HepG2 (cell line): ENCODE measurements around the gene UCK2. TPM values are rescaled to one million over a fixed set of nuclear protein-coding genes. Genes with fewer than 3 reads are reported as not detected.

Source experiments
- ATAC-seq: fragments of 200-7000 bp; cut with Tn5 transposase; 3 replicates; pipeline ENCODE4 v1.9.1; 2020; ENCODE audit warnings: mild to moderate bottlenecking, moderate library complexity
- BruUV-seq: library from RNA; stranded (reverse); fragments of 400-500 nt; replicated peaks from 2 replicates; lab custom pipeline; 2021; lab: Mats Ljungman, UMichigan
- CTCF ChIA-PET: fragments of 300-600 bp; formaldehyde crosslinking; extraction: SDS; loops from one replicate; lab custom pipeline; 2021; ENCODE audit warnings: low total read pairs, inconsistent platforms, low intra/inter-chr PET ratio; lab: Yijun Ruan, JAX
- POLR2A ChIA-PET: fragments of 350-600 bp; sonication (Branson Sonifier 250); formaldehyde crosslinking; loops from one replicate; lab custom pipeline; 2020; ENCODE audit warnings: antibody characterized with exemption, inconsistent platforms; lab: Yijun Ruan, JAX
- DNase-seq: peaks from one replicate; pipeline ENCODE4 v3.0.0-alpha.2; 2015; ENCODE audit warnings: low spot score
- FAIRE-seq: peaks from 3 replicates; lab custom pipeline; 2011; peaks lifted over from hg19 to GRCh38; lab: Jason Lieb, UNC
- H2AFZ ChIP-seq: one replicate; pipeline ENCODE4 v1.6.1; 2011; ENCODE audit warnings: low read length, inconsistent platforms
- H3K27ac ChIP-seq: fragments of 300-600 bp; 3 replicates; pipeline ENCODE4 v1.8.0; 2011; ENCODE audit warnings: mixed run types, mild to moderate bottlenecking, mixed read lengths, low read length, inconsistent platforms; ENCODE audit not compliant: insufficient read depth; ENCODE audit errors: extremely low read length
- H3K27me3 ChIP-seq, 2 experiments: fragments of 200-600 bp in 1 of 2; 2 replicates in 1 of 2; 3 replicates in 1 of 2; pipeline versions ENCODE4 v1.6.0 to v1.8.0; 2011; ENCODE audit warnings: low read length in 2 of 2, mild to moderate bottlenecking in 2 of 2, moderate library complexity in 2 of 2, inconsistent platforms in 1 of 2; ENCODE audit not compliant: insufficient read depth in 2 of 2, control insufficient read depth in 1 of 2
- H3K36me3 ChIP-seq, 2 experiments: fragments of 200-600 bp in 1 of 2; replicated peaks in 1 of 2; 2 replicates in 1 of 2; 3 replicates in 1 of 2; pipeline versions ENCODE4 v1.5.1 to v1.8.0; 2011; ENCODE audit warnings: low read length in 2 of 2, inconsistent platforms in 1 of 2; ENCODE audit not compliant: insufficient read depth in 2 of 2, control insufficient read depth in 1 of 2
- H3K4me1 ChIP-seq: 2 replicates; pipeline ENCODE4 v1.5.1; 2012; ENCODE audit warnings: low read length, inconsistent platforms; ENCODE audit not compliant: insufficient read depth
- H3K4me2 ChIP-seq: 2 replicates; pipeline ENCODE4 v1.6.0; 2011; ENCODE audit warnings: low read depth, low read length, inconsistent platforms
- H3K4me3 ChIP-seq, 3 experiments: fragments of 200-600 bp in 1 of 3; sonication (generic), shearing (Covaris generic) in 1 of 3; replicated peaks in 1 of 3; 2 replicates each; pipeline ENCODE4 v1.5.1; 2011 to 2016; ENCODE audit warnings: low read length in 3 of 3, inconsistent platforms in 2 of 3, low read depth in 2 of 3, mild to moderate bottlenecking in 2 of 3, control low read depth in 1 of 3, mixed read lengths in 1 of 3; ENCODE audit not compliant: insufficient read depth in 1 of 3
- H3K79me2 ChIP-seq: one replicate; pipeline ENCODE4 v1.6.1; 2011; ENCODE audit warnings: low read length, inconsistent platforms; ENCODE audit not compliant: insufficient read depth
- H3K9ac ChIP-seq: 2 replicates; pipeline ENCODE4 v1.6.0; 2011; ENCODE audit warnings: mild to moderate bottlenecking, low read depth, low read length, inconsistent platforms; ENCODE audit not compliant: insufficient read depth
- H3K9me3 ChIP-seq: 2 replicates; pipeline ENCODE4 v1.5.1; 2012; ENCODE audit warnings: mild to moderate bottlenecking, low read length
- H4K20me1 ChIP-seq: 2 replicates; pipeline ENCODE4 v1.6.0; 2011; ENCODE audit warnings: inconsistent platforms, mild to moderate bottlenecking, low read length, moderate library complexity; ENCODE audit not compliant: insufficient read depth
- SIX4 ChIP-seq: sonication (generic); formaldehyde crosslinking; IDR thresholded peaks from 2 replicates; pipeline ENCODE4 v1.4.0; 2020; ENCODE audit warnings: missing genetic modification reagents
- ZFP36L1 ChIP-seq: sonication (generic); formaldehyde crosslinking; IDR thresholded peaks from 2 replicates; pipeline ENCODE4 v1.8.0; 2022; ENCODE audit warnings: mild to moderate bottlenecking, missing genetic modification reagents, moderate library complexity
- ZNF263 ChIP-seq: sonication (generic); formaldehyde crosslinking; IDR thresholded peaks from 2 replicates; pipeline ENCODE4 v1.4.0; 2020; ENCODE audit warnings: missing genetic modification reagents
- WGBS: methylation state at CpG from one replicate; pipeline ENCODE4 v1.1.6; 2017; ENCODE audit warnings: low lambda C conversion rate; 5-methylcytosine and 5-hydroxymethylcytosine counted together
- in situ Hi-C: cut with HindIII; loops from 2 replicates; pipeline ENCODE4 v1.10.0; 2017; ENCODE audit warnings: low pct_unique_long_range_greater_than_20kb; ENCODE audit not compliant: extremely low pct_ligation_motif_present
- intact Hi-C: fragments of 100-400 bp; cut with micrococcal nuclease; formaldehyde crosslinking; loops from one replicate; pipeline ENCODE4 v1.10.0; 2022; ENCODE audit not compliant: unreplicated experiment
- polyA plus RNA-seq, 8 experiments: library from polyadenylated mRNA; depleted of rRNA in 3 of 8; stranded (reverse) in 7 of 8; unstranded in 1 of 8; fragments of >200 nt; fragmentation: Illumina TruSeq in 4 of 8; extraction: Trizol in 4 of 8; gene quantifications; 2 replicates each; pipeline versions ENCODE4 v1.2.1 to v1.2.3, GENCODE V29; 2011 to 2016; ENCODE audit warnings: low read depth in 4 of 8, missing spikeins in 1 of 8, mixed read lengths in 1 of 8; ENCODE audit not compliant: insufficient read depth in 1 of 8
- total RNA-seq, 5 experiments: library from RNA; depleted of rRNA; stranded (reverse); fragments of >200 nt; fragmentation: Illumina TruSeq; extraction: Trizol; gene quantifications; 2 replicates each; pipeline ENCODE4 v1.2.3, GENCODE V29; 2016; ENCODE audit warnings: low read depth in 1 of 5
- TF ChIP-seq, protein P1 (sequence below): IDR thresholded peaks from 2 replicates; pipeline ENCODE4 v1.4.0; 2020; ENCODE audit warnings: mild to moderate bottlenecking, missing genetic modification reagents
- TF ChIP-seq, protein P2 (sequence below): sonication (generic); formaldehyde crosslinking; IDR thresholded peaks from 2 replicates; pipeline ENCODE4 v1.9.0; 2021; ENCODE audit warnings: missing genetic modification reagents, mild to moderate bottlenecking, borderline replicate concordance
- TF ChIP-seq, protein P3 (sequence below): sonication (generic); formaldehyde crosslinking; IDR thresholded peaks from 2 replicates; pipeline ENCODE4 v1.5.0; 2020; ENCODE audit warnings: mild to moderate bottlenecking, missing genetic modification reagents
- TF ChIP-seq, protein P4 (sequence below): sonication (generic); formaldehyde crosslinking; IDR thresholded peaks from 2 replicates; pipeline ENCODE4 v1.5.1; 2020; ENCODE audit warnings: mild to moderate bottlenecking, missing genetic modification reagents, borderline replicate concordance

UCK2 gene
- total and polyA plus RNA-seq, 2 of the 13 experiments (the other 11 are each of a cell fraction or from before 2014, with no cell fraction given): 64.3 to 78.0 TPM

DNA sequence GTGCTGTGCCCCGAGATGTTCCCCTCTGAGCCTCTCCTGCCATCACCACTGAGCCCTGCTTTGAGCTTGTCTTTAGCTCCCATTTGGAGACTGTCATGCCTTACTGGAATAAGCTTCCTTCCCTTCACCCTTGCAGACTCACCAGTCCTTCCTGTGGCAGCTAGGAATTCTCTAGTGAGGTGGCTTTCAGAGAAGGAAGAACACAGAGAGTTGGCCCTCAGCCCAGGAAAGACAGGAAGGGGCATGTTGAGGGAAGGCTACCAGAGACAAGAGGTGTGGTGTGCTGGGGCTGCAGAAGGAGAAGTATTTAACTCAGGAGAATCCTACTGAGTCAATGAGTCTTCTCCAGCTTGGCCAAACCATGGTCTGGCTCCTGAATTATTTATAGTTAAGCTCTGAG lies 76.3 kb downstream of the UCK2 start (continued):
- TF ChIP-seq, protein P1, sequence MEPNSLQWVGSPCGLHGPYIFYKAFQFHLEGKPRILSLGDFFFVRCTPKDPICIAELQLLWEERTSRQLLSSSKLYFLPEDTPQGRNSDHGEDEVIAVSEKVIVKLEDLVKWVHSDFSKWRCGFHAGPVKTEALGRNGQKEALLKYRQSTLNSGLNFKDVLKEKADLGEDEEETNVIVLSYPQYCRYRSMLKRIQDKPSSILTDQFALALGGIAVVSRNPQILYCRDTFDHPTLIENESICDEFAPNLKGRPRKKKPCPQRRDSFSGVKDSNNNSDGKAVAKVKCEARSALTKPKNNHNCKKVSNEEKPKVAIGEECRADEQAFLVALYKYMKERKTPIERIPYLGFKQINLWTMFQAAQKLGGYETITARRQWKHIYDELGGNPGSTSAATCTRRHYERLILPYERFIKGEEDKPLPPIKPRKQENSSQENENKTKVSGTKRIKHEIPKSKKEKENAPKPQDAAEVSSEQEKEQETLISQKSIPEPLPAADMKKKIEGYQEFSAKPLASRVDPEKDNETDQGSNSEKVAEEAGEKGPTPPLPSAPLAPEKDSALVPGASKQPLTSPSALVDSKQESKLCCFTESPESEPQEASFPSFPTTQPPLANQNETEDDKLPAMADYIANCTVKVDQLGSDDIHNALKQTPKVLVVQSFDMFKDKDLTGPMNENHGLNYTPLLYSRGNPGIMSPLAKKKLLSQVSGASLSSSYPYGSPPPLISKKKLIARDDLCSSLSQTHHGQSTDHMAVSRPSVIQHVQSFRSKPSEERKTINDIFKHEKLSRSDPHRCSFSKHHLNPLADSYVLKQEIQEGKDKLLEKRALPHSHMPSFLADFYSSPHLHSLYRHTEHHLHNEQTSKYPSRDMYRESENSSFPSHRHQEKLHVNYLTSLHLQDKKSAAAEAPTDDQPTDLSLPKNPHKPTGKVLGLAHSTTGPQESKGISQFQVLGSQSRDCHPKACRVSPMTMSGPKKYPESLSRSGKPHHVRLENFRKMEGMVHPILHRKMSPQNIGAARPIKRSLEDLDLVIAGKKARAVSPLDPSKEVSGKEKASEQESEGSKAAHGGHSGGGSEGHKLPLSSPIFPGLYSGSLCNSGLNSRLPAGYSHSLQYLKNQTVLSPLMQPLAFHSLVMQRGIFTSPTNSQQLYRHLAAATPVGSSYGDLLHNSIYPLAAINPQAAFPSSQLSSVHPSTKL (CRISPR knock-in tag): no peak

DNA sequence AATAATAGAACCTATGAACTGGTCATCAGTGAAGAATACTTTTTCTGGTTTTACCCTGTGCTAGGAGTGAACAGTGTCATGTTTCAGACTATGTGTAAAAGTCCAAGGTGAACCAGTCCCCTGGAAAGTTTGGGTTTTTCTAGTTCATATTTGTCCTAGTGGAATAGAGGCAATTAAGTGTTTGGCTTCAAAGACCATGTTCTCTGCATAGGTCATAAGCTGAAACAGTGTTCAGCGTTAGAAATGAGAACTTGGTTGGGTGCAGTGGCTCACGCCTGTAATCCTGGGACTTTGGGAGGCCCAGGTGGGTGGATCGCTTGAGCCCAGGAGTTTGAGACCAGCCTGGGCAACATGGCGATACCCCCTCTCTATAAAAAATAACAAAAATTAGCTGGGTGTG lies 77.5 kb downstream of the UCK2 start:
- POLR2A ChIA-PET: interaction anchor here (1.5 kb wide), 1 partner anchor 76 kb away, joined by 4 read pairs; no protein-coding TSS in a partner anchor
- Histone ChIP-seq H4K20me1 (no peaks in the 10 kb centered on the region), H3K4me1 (peaks cover 82% of the 10 kb centered on the region), H3K4me3 (no peak overlapping the region), H3K36me3 (peaks cover 19 to 62% of the 10 kb centered on the region in 2 experiments), H3K9ac (no peak overlapping the region), H2AFZ (no peak overlapping the region), H3K27me3 (no peaks in the 10 kb centered on the region), H3K4me2 (peak overlapping the region; percentile 9), H3K27ac (peak overlapping the region; percentile 84), H3K79me2 (peaks cover 3% of the 10 kb centered on the region), H3K9me3 (no peaks in the 10 kb centered on the region)
- CTCF ChIA-PET: no interaction called here
- peak; percentile 74 for FAIRE-seq
- intact Hi-C loops (no loop called here), in situ Hi-C loops (loop anchor here (5.0 to 25.0 kb wide), 2 partner anchors 78 to 493 kb away; partner anchors contain the start of gene UCK2)
- WGBS: 56% methylated on average over 4 of the region's 4 CpGs
- no TSS peak for BruUV-seq
- DNase-seq: peak; percentile 72
- ATAC-seq: peak; percentile 81
- TF ChIP-seq ZFP36L1 (0 out of 2 replicates have a peak, but pooled peaks have one; percentile 26), SIX4 (CRISPR knock-in tag) (peak; percentile 94), ZNF263 (CRISPR knock-in tag) (0 out of 2 replicates have a peak, but pooled peaks have one; percentile 19)
- TF ChIP-seq, protein P2, sequence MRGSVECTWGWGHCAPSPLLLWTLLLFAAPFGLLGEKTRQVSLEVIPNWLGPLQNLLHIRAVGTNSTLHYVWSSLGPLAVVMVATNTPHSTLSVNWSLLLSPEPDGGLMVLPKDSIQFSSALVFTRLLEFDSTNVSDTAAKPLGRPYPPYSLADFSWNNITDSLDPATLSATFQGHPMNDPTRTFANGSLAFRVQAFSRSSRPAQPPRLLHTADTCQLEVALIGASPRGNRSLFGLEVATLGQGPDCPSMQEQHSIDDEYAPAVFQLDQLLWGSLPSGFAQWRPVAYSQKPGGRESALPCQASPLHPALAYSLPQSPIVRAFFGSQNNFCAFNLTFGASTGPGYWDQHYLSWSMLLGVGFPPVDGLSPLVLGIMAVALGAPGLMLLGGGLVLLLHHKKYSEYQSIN: no peak
- TF ChIP-seq, protein P3, sequence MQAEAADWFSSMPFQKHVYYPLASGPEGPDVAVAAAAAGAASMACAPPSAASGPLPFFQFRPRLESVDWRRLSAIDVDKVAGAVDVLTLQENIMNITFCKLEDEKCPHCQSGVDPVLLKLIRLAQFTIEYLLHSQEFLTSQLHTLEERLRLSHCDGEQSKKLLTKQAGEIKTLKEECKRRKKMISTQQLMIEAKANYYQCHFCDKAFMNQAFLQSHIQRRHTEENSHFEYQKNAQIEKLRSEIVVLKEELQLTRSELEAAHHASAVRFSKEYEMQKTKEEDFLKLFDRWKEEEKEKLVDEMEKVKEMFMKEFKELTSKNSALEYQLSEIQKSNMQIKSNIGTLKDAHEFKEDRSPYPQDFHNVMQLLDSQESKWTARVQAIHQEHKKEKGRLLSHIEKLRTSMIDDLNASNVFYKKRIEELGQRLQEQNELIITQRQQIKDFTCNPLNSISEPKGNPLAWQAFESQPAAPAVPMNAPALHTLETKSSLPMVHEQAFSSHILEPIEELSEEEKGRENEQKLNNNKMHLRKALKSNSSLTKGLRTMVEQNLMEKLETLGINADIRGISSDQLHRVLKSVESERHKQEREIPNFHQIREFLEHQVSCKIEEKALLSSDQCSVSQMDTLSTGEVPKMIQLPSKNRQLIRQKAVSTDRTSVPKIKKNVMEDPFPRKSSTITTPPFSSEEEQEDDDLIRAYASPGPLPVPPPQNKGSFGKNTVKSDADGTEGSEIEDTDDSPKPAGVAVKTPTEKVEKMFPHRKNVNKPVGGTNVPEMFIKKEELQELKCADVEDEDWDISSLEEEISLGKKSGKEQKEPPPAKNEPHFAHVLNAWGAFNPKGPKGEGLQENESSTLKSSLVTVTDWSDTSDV (CRISPR knock-in tag): no peak
- TF ChIP-seq, protein P4, sequence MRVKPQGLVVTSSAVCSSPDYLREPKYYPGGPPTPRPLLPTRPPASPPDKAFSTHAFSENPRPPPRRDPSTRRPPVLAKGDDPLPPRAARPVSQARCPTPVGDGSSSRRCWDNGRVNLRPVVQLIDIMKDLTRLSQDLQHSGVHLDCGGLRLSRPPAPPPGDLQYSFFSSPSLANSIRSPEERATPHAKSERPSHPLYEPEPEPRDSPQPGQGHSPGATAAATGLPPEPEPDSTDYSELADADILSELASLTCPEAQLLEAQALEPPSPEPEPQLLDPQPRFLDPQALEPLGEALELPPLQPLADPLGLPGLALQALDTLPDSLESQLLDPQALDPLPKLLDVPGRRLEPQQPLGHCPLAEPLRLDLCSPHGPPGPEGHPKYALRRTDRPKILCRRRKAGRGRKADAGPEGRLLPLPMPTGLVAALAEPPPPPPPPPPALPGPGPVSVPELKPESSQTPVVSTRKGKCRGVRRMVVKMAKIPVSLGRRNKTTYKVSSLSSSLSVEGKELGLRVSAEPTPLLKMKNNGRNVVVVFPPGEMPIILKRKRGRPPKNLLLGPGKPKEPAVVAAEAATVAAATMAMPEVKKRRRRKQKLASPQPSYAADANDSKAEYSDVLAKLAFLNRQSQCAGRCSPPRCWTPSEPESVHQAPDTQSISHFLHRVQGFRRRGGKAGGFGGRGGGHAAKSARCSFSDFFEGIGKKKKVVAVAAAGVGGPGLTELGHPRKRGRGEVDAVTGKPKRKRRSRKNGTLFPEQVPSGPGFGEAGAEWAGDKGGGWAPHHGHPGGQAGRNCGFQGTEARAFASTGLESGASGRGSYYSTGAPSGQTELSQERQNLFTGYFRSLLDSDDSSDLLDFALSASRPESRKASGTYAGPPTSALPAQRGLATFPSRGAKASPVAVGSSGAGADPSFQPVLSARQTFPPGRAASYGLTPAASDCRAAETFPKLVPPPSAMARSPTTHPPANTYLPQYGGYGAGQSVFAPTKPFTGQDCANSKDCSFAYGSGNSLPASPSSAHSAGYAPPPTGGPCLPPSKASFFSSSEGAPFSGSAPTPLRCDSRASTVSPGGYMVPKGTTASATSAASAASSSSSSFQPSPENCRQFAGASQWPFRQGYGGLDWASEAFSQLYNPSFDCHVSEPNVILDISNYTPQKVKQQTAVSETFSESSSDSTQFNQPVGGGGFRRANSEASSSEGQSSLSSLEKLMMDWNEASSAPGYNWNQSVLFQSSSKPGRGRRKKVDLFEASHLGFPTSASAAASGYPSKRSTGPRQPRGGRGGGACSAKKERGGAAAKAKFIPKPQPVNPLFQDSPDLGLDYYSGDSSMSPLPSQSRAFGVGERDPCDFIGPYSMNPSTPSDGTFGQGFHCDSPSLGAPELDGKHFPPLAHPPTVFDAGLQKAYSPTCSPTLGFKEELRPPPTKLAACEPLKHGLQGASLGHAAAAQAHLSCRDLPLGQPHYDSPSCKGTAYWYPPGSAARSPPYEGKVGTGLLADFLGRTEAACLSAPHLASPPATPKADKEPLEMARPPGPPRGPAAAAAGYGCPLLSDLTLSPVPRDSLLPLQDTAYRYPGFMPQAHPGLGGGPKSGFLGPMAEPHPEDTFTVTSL: peak; percentile 90; the same call in 1 of the 2 replicates
